ENCODE measurements around the gene SEC22B. TPM values are rescaled to one million over a fixed set of nuclear protein-coding genes. Genes with fewer than 3 reads are reported as not detected.
"Not testable (repeated sequence)": the region's sequence is repeated elsewhere in the genome, so short reads cannot be mapped to it uniquely, and the experiment has no call there.

Gene SEC22B
- polyA plus RNA-seq, 1 of the 3 experiments (the other 2 are of a cell fraction): 15.2 TPM

- DNase-seq; POLR2A ChIA-PET; H2AFZ ChIP-seq (ENCODE audit: low read depth); H3K4me1 ChIP-seq (ENCODE audit: control insufficient read depth in 1 of 2, insufficient read depth in 2 of 2, low read depth in 1 of 2, low read length in 1 of 2); CTCF ChIA-PET; H3F3A ChIP-seq (replicated peaks; ENCODE audit: insufficient read depth); H3K79me2 ChIP-seq (ENCODE audit: insufficient read depth); H3K9me3 ChIP-seq; H3K9me2 ChIP-seq; H4K20me1 ChIP-seq (ENCODE audit: insufficient read depth); H3K27me3 ChIP-seq (ENCODE audit: insufficient read depth); H3K36me3 ChIP-seq (replicated peaks in 1 of 2; ENCODE audit: control insufficient read depth in 1 of 2, insufficient read depth in 2 of 2, low read length in 1 of 2): not testable (repeated sequence)
- peak overlapping the region; percentile 35 to 43; a peak in 2 of 4 replicates for H3K27ac ChIP-seq (ENCODE audit: low read depth in 2 of 2, low read length in 1 of 2)
- peak overlapping the region; percentile 81 for H3K4me2 ChIP-seq
- WGBS (ENCODE audit: low lambda C conversion rate): 7% methylated on average over 18 of the region's 55 CpGs
- peak overlapping the region; percentile 45 to 54 for H3K4me3 ChIP-seq (ENCODE audit: low read depth in 2 of 2, low read length in 1 of 2)
- H3K9ac ChIP-seq: peak overlapping the region; percentile 73
Observed at GRCh38 chr1:120196863-120197775, 20.8 kb upstream of the SEC22B start.

GRCh38 chr1:120188626-120189025 lies 12.3 kb upstream of the SEC22B start:
- H3K9me3 ChIP-seq; H3K4me2 ChIP-seq; CTCF ChIA-PET; H3K79me2 ChIP-seq (ENCODE audit: insufficient read depth); H3F3A ChIP-seq (replicated peaks; ENCODE audit: insufficient read depth); H3K36me3 ChIP-seq (replicated peaks in 1 of 2; ENCODE audit: control insufficient read depth in 1 of 2, insufficient read depth in 2 of 2, low read length in 1 of 2); POLR2A ChIA-PET; H3K27me3 ChIP-seq (ENCODE audit: insufficient read depth); H3K9ac ChIP-seq; DNase-seq; H3K4me1 ChIP-seq (ENCODE audit: control insufficient read depth in 1 of 2, insufficient read depth in 2 of 2, low read depth in 1 of 2, low read length in 1 of 2); H2AFZ ChIP-seq (ENCODE audit: low read depth); H3K9me2 ChIP-seq; H4K20me1 ChIP-seq (ENCODE audit: insufficient read depth); H3K27ac ChIP-seq (ENCODE audit: low read depth in 2 of 2, low read length in 1 of 2); H3K4me3 ChIP-seq (ENCODE audit: low read depth in 2 of 2, low read length in 1 of 2): not testable (repeated sequence)
- 23% methylated on average over 2 of the region's 3 CpGs for WGBS (ENCODE audit: low lambda C conversion rate)

GRCh38 chr1:120182176-120182707 lies 5.9 kb upstream of the SEC22B start:
- H4K20me1 ChIP-seq (ENCODE audit: insufficient read depth); H3K27me3 ChIP-seq (ENCODE audit: insufficient read depth); H3K9me2 ChIP-seq; H2AFZ ChIP-seq (ENCODE audit: low read depth); H3K36me3 ChIP-seq (replicated peaks in 1 of 2; ENCODE audit: control insufficient read depth in 1 of 2, insufficient read depth in 2 of 2, low read length in 1 of 2); DNase-seq; H3K4me1 ChIP-seq (ENCODE audit: control insufficient read depth in 1 of 2, insufficient read depth in 2 of 2, low read depth in 1 of 2, low read length in 1 of 2); CTCF ChIA-PET; H3K4me2 ChIP-seq; H3K9ac ChIP-seq; H3K9me3 ChIP-seq; POLR2A ChIA-PET; H3K79me2 ChIP-seq (ENCODE audit: insufficient read depth); H3K4me3 ChIP-seq (ENCODE audit: low read depth in 2 of 2, low read length in 1 of 2); H3K27ac ChIP-seq (ENCODE audit: low read depth in 2 of 2, low read length in 1 of 2): not testable (repeated sequence)
- peaks cover 26% of the 10 kb centered on the region for H3F3A ChIP-seq (replicated peaks; ENCODE audit: insufficient read depth)
- WGBS (ENCODE audit: low lambda C conversion rate): 32% methylated on average over 2 of the region's 2 CpGs

- peak overlapping the region in 1 of 2 experiments; percentile 1; a peak in 1 of 4 replicates for H3K4me3 ChIP-seq (ENCODE audit: low read depth in 2 of 2, low read length in 1 of 2)
- H3K4me1 ChIP-seq (ENCODE audit: control insufficient read depth in 1 of 2, insufficient read depth in 2 of 2, low read depth in 1 of 2, low read length in 1 of 2); POLR2A ChIA-PET; H3K27me3 ChIP-seq (ENCODE audit: insufficient read depth); H3K9me3 ChIP-seq; H3K36me3 ChIP-seq (replicated peaks in 1 of 2; ENCODE audit: control insufficient read depth in 1 of 2, insufficient read depth in 2 of 2, low read length in 1 of 2); H4K20me1 ChIP-seq (ENCODE audit: insufficient read depth); DNase-seq; H3K9me2 ChIP-seq; CTCF ChIA-PET: not testable (repeated sequence)
- H3K27ac ChIP-seq (ENCODE audit: low read depth in 2 of 2, low read length in 1 of 2): peak overlapping the region; percentile 32 to 69; a peak in 3 of 4 replicates
- peak overlapping the region; percentile 17; the same call in 1 of the 2 replicates for H3K9ac ChIP-seq
- WGBS (ENCODE audit: low lambda C conversion rate): 59% methylated on average over 19 of the region's 29 CpGs
- H2AFZ ChIP-seq (ENCODE audit: low read depth): peak overlapping the region; percentile 73; the same call in 1 of the 2 replicates
- peak overlapping the region; percentile 27 for H3K4me2 ChIP-seq
- TF ChIP-seq TCF12 (IDR thresholded peaks at IDR 0.05): peak; percentile 27; the same call in 1 of the 2 replicates
- peak; percentile 66 for TF ChIP-seq NFIC (IDR thresholded peaks at IDR 0.05; ENCODE audit: borderline replicate concordance)
- peak in 1 of 2 experiments; percentile 51; a peak in 1 of 4 replicates for TF ChIP-seq EP300 (IDR thresholded peaks at IDR 0.05; ENCODE audit: borderline replicate concordance in 1 of 2, low read depth in 1 of 2, low read length in 1 of 2)
- H3K79me2 ChIP-seq (ENCODE audit: insufficient read depth): peaks cover 13% of the 10 kb centered on the region
- peaks cover 31% of the 10 kb centered on the region for H3F3A ChIP-seq (replicated peaks; ENCODE audit: insufficient read depth)
Observed at GRCh38 chr1:120179811-120180690, 3.7 kb upstream of the SEC22B start.
